ENCODE results near the gene SMIM20. TPM values are rescaled to one million over a fixed set of nuclear protein-coding genes. Genes with fewer than 3 reads are reported as not detected.

SMIM20 gene
- polyA plus RNA-seq, 1 experiment: 55.5 TPM

DNA sequence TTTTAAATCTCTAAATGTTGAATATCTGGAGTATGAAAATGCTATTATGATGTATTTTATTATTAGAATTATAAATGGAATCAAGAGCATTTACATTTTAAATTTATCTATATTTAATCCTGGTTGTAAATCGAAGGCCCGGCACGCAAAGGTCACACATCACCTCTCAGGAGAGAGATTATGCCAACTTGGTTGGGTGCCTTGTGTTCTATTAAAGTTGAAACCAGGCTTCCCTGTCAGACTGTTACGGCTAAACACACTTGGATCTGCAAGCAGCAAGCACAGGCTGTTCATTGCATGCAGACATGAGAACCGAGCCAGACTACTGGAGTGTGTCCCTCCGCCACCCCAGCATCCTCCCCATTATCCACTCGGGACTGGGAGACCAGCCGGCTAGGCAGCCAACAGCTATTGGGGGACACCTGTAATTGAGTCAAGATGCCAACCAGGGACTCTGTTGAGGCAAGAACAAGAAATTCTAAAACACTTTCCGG, 34.9 kb upstream of the SMIM20 start:
- no peaks in the 10 kb centered on the region for H3K27me3 ChIP-seq (ENCODE audit: control insufficient read depth, insufficient read depth, low read length)
- ChIA-PET POLR2A (no interaction called here), CTCF (no interaction called here)
- no peak overlapping the region for H3K27ac ChIP-seq (ENCODE audit: low read depth, low read length)
- no peak overlapping the region for H3K4me3 ChIP-seq (ENCODE audit: low read depth, low read length)
- TF ChIP-seq, protein P1, sequence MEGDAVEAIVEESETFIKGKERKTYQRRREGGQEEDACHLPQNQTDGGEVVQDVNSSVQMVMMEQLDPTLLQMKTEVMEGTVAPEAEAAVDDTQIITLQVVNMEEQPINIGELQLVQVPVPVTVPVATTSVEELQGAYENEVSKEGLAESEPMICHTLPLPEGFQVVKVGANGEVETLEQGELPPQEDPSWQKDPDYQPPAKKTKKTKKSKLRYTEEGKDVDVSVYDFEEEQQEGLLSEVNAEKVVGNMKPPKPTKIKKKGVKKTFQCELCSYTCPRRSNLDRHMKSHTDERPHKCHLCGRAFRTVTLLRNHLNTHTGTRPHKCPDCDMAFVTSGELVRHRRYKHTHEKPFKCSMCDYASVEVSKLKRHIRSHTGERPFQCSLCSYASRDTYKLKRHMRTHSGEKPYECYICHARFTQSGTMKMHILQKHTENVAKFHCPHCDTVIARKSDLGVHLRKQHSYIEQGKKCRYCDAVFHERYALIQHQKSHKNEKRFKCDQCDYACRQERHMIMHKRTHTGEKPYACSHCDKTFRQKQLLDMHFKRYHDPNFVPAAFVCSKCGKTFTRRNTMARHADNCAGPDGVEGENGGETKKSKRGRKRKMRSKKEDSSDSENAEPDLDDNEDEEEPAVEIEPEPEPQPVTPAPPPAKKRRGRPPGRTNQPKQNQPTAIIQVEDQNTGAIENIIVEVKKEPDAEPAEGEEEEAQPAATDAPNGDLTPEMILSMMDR (IDR thresholded peaks at IDR 0.05; ENCODE audit: low read depth, low read length): no peak
- no peak for DNase-seq (ENCODE audit: low read depth, low spot score)
- no peaks in the 10 kb centered on the region for H3K9me3 ChIP-seq (ENCODE audit: control insufficient read depth, insufficient read depth, low read length)

DNA sequence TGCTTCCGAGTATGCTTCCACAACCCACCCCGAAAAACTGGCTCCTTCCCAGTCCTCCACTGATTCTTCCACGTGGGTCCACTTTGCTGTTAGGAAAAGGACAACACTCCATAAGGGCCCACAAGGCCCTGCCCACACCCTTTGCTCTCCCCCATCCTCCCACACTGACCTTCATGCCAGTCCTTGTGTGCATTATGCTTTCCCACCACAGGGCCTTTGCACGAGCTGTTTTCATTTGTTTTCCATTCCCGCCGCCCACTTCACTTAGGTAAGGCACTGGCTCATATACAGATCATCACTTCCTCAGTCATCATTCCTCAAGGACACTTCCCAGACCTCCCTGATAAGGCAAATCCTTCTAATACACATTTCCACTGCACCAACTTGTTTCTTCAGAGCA, 34.4 kb upstream of the SMIM20 start:
- POLR2A ChIA-PET: no interaction called here

DNA sequence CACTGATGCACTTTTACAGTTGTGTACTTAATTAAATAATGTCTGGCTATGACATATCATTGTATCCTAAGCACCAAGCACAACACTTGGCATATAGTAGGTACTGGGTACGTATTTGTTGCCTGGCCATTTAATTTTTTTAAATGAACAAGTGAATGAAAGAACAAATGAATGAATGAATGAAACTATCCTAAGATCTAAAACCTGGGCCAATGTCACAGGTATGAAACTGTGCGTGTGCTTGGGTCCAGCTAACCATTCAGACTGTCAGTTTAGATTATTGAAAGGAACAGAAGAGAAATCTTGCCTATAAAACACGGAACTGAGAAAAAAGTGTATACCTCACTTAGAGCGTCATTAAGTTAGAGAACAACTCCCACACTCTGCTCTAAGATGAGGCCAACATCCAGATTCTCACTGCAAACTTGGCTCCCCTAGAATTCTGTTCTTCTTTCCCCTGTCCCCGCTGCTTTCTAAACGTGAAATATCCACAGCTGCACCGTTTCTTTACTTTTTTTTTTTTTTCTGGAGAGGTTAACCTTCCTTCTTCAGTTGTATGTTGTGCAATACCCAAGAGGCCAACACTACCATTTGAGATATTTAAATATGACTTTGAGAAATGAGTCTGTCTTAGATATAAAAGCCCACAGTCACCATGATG, 33.9 kb upstream of the SMIM20 start:
- Histone ChIP-seq H3K27ac (ENCODE audit: low read depth, low read length) (no peak overlapping the region), H3K27me3 (ENCODE audit: control insufficient read depth, insufficient read depth, low read length) (no peaks in the 10 kb centered on the region), H3K9me3 (ENCODE audit: control insufficient read depth, insufficient read depth, low read length) (no peaks in the 10 kb centered on the region), H3K4me3 (ENCODE audit: low read depth, low read length) (no peak overlapping the region)
- DNase-seq (ENCODE audit: low read depth, low spot score): no peak
- POLR2A ChIA-PET: no interaction called here
- CTCF ChIA-PET: no interaction called here
- TF ChIP-seq, protein P1 (IDR thresholded peaks at IDR 0.05; ENCODE audit: low read depth, low read length): no peak

More for the DNA sequence above, 34.4 kb upstream of the SMIM20 start:
- Histone ChIP-seq H3K4me3 (ENCODE audit: low read depth, low read length) (no peak overlapping the region), H3K27ac (ENCODE audit: low read depth, low read length) (no peak overlapping the region), H3K9me3 (ENCODE audit: control insufficient read depth, insufficient read depth, low read length) (no peaks in the 10 kb centered on the region), H3K27me3 (ENCODE audit: control insufficient read depth, insufficient read depth, low read length) (no peaks in the 10 kb centered on the region)
- TF ChIP-seq, protein P1 (IDR thresholded peaks at IDR 0.05; ENCODE audit: low read depth, low read length): no peak
- CTCF ChIA-PET: no interaction called here
- no peak for DNase-seq (ENCODE audit: low read depth, low spot score)

GRCh38 chr4:25881193-25881592, 32.8 kb upstream of the SMIM20 start:
- Histone ChIP-seq H3K27me3 (ENCODE audit: control insufficient read depth, insufficient read depth, low read length) (no peaks in the 10 kb centered on the region), H3K9me3 (ENCODE audit: control insufficient read depth, insufficient read depth, low read length) (no peaks in the 10 kb centered on the region), H3K27ac (ENCODE audit: low read depth, low read length) (no peak overlapping the region), H3K4me3 (ENCODE audit: low read depth, low read length) (no peak overlapping the region)
- ChIA-PET CTCF (no interaction called here), POLR2A (no interaction called here)
- TF ChIP-seq, protein P1 (IDR thresholded peaks at IDR 0.05; ENCODE audit: low read depth, low read length): no peak
- no peak for DNase-seq (ENCODE audit: low read depth, low spot score)

- Histone ChIP-seq H3K9me3 (ENCODE audit: control insufficient read depth, insufficient read depth, low read length) (no peaks in the 10 kb centered on the region), H3K27me3 (ENCODE audit: control insufficient read depth, insufficient read depth, low read length) (no peaks in the 10 kb centered on the region), H3K27ac (ENCODE audit: low read depth, low read length) (no peak overlapping the region), H3K4me3 (ENCODE audit: low read depth, low read length) (no peak overlapping the region)
- TF ChIP-seq, protein P1 (IDR thresholded peaks at IDR 0.05; ENCODE audit: low read depth, low read length): no peak
- no peak for DNase-seq (ENCODE audit: low read depth, low spot score)
- ChIA-PET POLR2A (no interaction called here), CTCF (no interaction called here)
Observed at GRCh38 chr4:25882226-25882625, 31.8 kb upstream of the SMIM20 start.
